H1 (cell line): ENCODE results near the gene ATP8B3.

Experiments
- BRCA1 ChIP-seq: IDR thresholded peaks from 2 replicates; pipeline ENCODE4 v1.6.1; 2012; ENCODE audit warnings: low read depth, low read length, improper control_type of control experiment
- CTBP2 ChIP-seq: IDR thresholded peaks from 2 replicates; pipeline ENCODE4 v1.7.0; 2011; ENCODE audit warnings: borderline replicate concordance, mild to moderate bottlenecking, moderate library complexity, mixed read lengths, low read length; ENCODE audit not compliant: insufficient read depth, insufficient read length
- EP300 ChIP-seq, 2 experiments: IDR thresholded peaks; 1 replicate in 1 of 2; 2 replicates in 1 of 2; pipeline ENCODE4 v1.6.1; 2011 to 2012; ENCODE audit warnings: low read depth in 2 of 2, low read length in 2 of 2, mild to moderate bottlenecking in 2 of 2, borderline replicate concordance in 1 of 2, inconsistent platforms in 1 of 2, moderate library complexity in 1 of 2
- EZH2 ChIP-seq: fragments of 200-600 bp; sonication (generic); IDR thresholded peaks from 2 replicates; pipeline ENCODE4 v1.7.1; 2012; ENCODE audit warnings: low read depth, mild to moderate bottlenecking, moderate library complexity, low read length, inconsistent platforms; ENCODE audit not compliant: severe bottlenecking
- FOSL1 ChIP-seq: IDR thresholded peaks from 2 replicates; pipeline ENCODE4 v1.6.1; 2011; ENCODE audit warnings: mild to moderate bottlenecking, low read depth, low read length, moderate library complexity; ENCODE audit not compliant: insufficient read depth
- KDM1A ChIP-seq: fragments of 200-600, 300-600 bp; sonication (generic); IDR thresholded peaks from 2 replicates; pipeline ENCODE4 v1.7.1; 2016; ENCODE audit warnings: mild to moderate bottlenecking, low read length, borderline replicate concordance
- MAX ChIP-seq: IDR thresholded peaks from 2 replicates; pipeline ENCODE4 v1.6.1; 2012; ENCODE audit warnings: inconsistent platforms
- POLR2A ChIP-seq, 2 experiments: IDR thresholded peaks; 1 replicate in 1 of 2; 2 replicates in 1 of 2; pipeline ENCODE4 v1.6.1; 2011; ENCODE audit warnings: low read depth in 2 of 2, low read length in 2 of 2, mild to moderate bottlenecking in 2 of 2; ENCODE audit errors: control extremely low read depth in 1 of 2
- POLR2AphosphoS5 ChIP-seq: IDR thresholded peaks from 2 replicates; pipeline ENCODE4 v1.6.1; 2011; ENCODE audit warnings: low read depth, low read length
- RBBP5 ChIP-seq: IDR thresholded peaks from 2 replicates; pipeline ENCODE4 v1.7.1; 2012; ENCODE audit warnings: low read depth, mild to moderate bottlenecking, inconsistent platforms, low read length, moderate library complexity, borderline replicate concordance
- SUZ12 ChIP-seq: fragments of 200-600 bp; sonication (generic); IDR thresholded peaks from 2 replicates; pipeline ENCODE4 v1.6.1; 2012; ENCODE audit warnings: mild to moderate bottlenecking, inconsistent platforms, low read length, moderate library complexity, mixed read lengths
- TAF1 ChIP-seq: IDR thresholded peaks from 2 replicates; pipeline ENCODE4 v1.6.1; 2011; ENCODE audit warnings: mild to moderate bottlenecking, low read depth, low read length
- TF ChIP-seq, protein P1 (sequence below), 3 experiments: IDR thresholded peaks; 1 replicate in 2 of 3; 2 replicates in 1 of 3; pipeline versions ENCODE4 v1.5.1 to v1.6.1; 2011; ENCODE audit warnings: low read length in 3 of 3, mild to moderate bottlenecking in 3 of 3, inconsistent platforms in 2 of 3, low read depth in 1 of 3, moderate library complexity in 1 of 3; ENCODE audit not compliant: insufficient read depth in 1 of 3; ENCODE audit errors: control extremely low read depth in 1 of 3

GRCh38 chr19:1813192-1814182 lies 1.4 kb upstream of the ATP8B3 start:
- TF ChIP-seq POLR2A (IDR thresholded peaks at IDR 0.05; ENCODE audit: control extremely low read depth in 1 of 2, low read depth in 2 of 2, low read length in 2 of 2), result no peak; a peak in 1 of 3 replicates
- TF ChIP-seq RBBP5, result no peak
- no peak for TF ChIP-seq KDM1A
- no peak for TF ChIP-seq BRCA1
- no peak for TF ChIP-seq FOSL1
- no peak for TF ChIP-seq TAF1
- TF ChIP-seq, protein P1, sequence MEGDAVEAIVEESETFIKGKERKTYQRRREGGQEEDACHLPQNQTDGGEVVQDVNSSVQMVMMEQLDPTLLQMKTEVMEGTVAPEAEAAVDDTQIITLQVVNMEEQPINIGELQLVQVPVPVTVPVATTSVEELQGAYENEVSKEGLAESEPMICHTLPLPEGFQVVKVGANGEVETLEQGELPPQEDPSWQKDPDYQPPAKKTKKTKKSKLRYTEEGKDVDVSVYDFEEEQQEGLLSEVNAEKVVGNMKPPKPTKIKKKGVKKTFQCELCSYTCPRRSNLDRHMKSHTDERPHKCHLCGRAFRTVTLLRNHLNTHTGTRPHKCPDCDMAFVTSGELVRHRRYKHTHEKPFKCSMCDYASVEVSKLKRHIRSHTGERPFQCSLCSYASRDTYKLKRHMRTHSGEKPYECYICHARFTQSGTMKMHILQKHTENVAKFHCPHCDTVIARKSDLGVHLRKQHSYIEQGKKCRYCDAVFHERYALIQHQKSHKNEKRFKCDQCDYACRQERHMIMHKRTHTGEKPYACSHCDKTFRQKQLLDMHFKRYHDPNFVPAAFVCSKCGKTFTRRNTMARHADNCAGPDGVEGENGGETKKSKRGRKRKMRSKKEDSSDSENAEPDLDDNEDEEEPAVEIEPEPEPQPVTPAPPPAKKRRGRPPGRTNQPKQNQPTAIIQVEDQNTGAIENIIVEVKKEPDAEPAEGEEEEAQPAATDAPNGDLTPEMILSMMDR (IDR thresholded peaks at IDR 0.05; ENCODE audit: control extremely low read depth in 1 of 3, insufficient read depth in 1 of 3, low read depth in 1 of 3, low read length in 3 of 3), result no peak
- TF ChIP-seq POLR2AphosphoS5, result no peak; the same call in 1 of the 2 replicates
- TF ChIP-seq MAX, result no peak
- no peak for TF ChIP-seq SUZ12
- no peak for TF ChIP-seq EP300 (IDR thresholded peaks at IDR 0.05; ENCODE audit: borderline replicate concordance in 1 of 2, low read depth in 2 of 2, low read length in 2 of 2)
- no peak for TF ChIP-seq CTBP2
- no peak for TF ChIP-seq EZH2
